IMR-90 (cell line): ENCODE measurements around the gene AKIP1. TPM values are rescaled to one million over a fixed set of nuclear protein-coding genes. Genes with fewer than 3 reads are reported as not detected.

Experiments
- ATAC-seq: fragments of 200-7000 bp; cut with Tn5 transposase; 2 replicates; pipeline ENCODE4 v1.9.1; 2020; ENCODE audit warnings: low read depth, mild to moderate bottlenecking, moderate library complexity
- BruUV-seq: library from RNA; stranded (reverse); fragments of 400-500 nt; replicated peaks from 2 replicates; lab custom pipeline; 2021; lab: Mats Ljungman, UMichigan
- CTCF ChIA-PET: fragments of 300-600 bp; formaldehyde crosslinking; extraction: SDS; loops from one replicate; lab custom pipeline; 2021; ENCODE audit warnings: antibody characterized with exemption; lab: Yijun Ruan, JAX
- POLR2A ChIA-PET: fragments of 300-600 bp; sonication (Branson Sonifier 250); formaldehyde crosslinking; loops from one replicate; lab custom pipeline; 2022; ENCODE audit warnings: antibody characterized with exemption; ENCODE audit not compliant: unreplicated experiment; lab: Charles Lee
- DNase-seq: peaks from one replicate; pipeline ENCODE4 v3.0.0; 2013
- H2AFZ ChIP-seq: replicated peaks from 2 replicates; pipeline ENCODE3; 2013; ENCODE audit warnings: low read length, mild to moderate bottlenecking; ENCODE audit not compliant: poor library complexity
- H2AK5ac ChIP-seq: 2 replicates; pipeline ENCODE4 v1.6.1; 2013; ENCODE audit warnings: low read depth, low read length, inconsistent platforms
- H2AK9ac ChIP-seq: replicated peaks from 2 replicates; pipeline ENCODE3; 2013; ENCODE audit warnings: mild to moderate bottlenecking, low read depth, low read length, moderate library complexity; ENCODE audit not compliant: poor library complexity
- H2BK120ac ChIP-seq: 2 replicates; pipeline ENCODE4 v1.6.1; 2013; ENCODE audit warnings: low read depth, low read length, inconsistent platforms
- H2BK15ac ChIP-seq: 3 replicates; pipeline ENCODE4 v1.6.1; 2013; ENCODE audit warnings: low read depth, low read length, inconsistent platforms
- H2BK20ac ChIP-seq: 2 replicates; pipeline ENCODE4 v1.6.1; 2013; ENCODE audit warnings: low read depth, mild to moderate bottlenecking, inconsistent platforms, low read length, moderate library complexity
- H2BK5ac ChIP-seq: 2 replicates; pipeline ENCODE4 v1.6.1; 2013; ENCODE audit warnings: mild to moderate bottlenecking, low read depth, low read length, inconsistent platforms; ENCODE audit not compliant: poor library complexity, severe bottlenecking
- H3K14ac ChIP-seq: replicated peaks from 2 replicates; pipeline ENCODE4 v1.6.1; 2013; ENCODE audit warnings: low read depth, low read length, inconsistent platforms
- H3K18ac ChIP-seq: 2 replicates; pipeline ENCODE4 v1.6.1; 2013; ENCODE audit warnings: low read depth, low read length, control low read depth
- H3K23ac ChIP-seq: 2 replicates; pipeline ENCODE4 v1.6.1; 2013; ENCODE audit warnings: low read depth, low read length, inconsistent platforms
- H3K27ac ChIP-seq: 2 replicates; pipeline ENCODE4 v1.5.1; 2013; ENCODE audit warnings: mild to moderate bottlenecking, control low read depth, low read length; ENCODE audit not compliant: insufficient read depth
- H3K27me3 ChIP-seq: 2 replicates; pipeline ENCODE4 v1.6.1; 2013; ENCODE audit warnings: low read length; ENCODE audit not compliant: control insufficient read depth, insufficient read depth
- H3K36me3 ChIP-seq: 2 replicates; pipeline ENCODE4 v1.6.1; 2013; ENCODE audit warnings: low read length, mixed read lengths; ENCODE audit not compliant: control insufficient read depth, insufficient read depth
- H3K4ac ChIP-seq: 2 replicates; pipeline ENCODE4 v1.6.1; 2013; ENCODE audit warnings: low read depth, low read length, inconsistent platforms
- H3K4me1 ChIP-seq: 2 replicates; pipeline ENCODE4 v1.6.1; 2013; ENCODE audit warnings: low read length, mixed read lengths; ENCODE audit not compliant: control insufficient read depth, insufficient read depth
- H3K4me2 ChIP-seq: 2 replicates; pipeline ENCODE4 v1.6.1; 2013; ENCODE audit warnings: low read depth, mild to moderate bottlenecking, control low read depth, low read length, moderate library complexity
- H3K4me3 ChIP-seq: 2 replicates; pipeline ENCODE4 v1.5.1; 2013; ENCODE audit warnings: low read depth, mild to moderate bottlenecking, control low read depth, low read length, moderate library complexity; ENCODE audit not compliant: insufficient read depth
- H3K56ac ChIP-seq: 2 replicates; pipeline ENCODE4 v1.6.1; 2013; ENCODE audit warnings: low read length, inconsistent platforms; ENCODE audit not compliant: insufficient read depth; ENCODE audit errors: extremely low read depth
- H3K79me1 ChIP-seq, 2 experiments: 2 replicates each; pipeline ENCODE4 v1.6.1; 2013; ENCODE audit warnings: low read length in 2 of 2, inconsistent platforms in 1 of 2, low read depth in 1 of 2
- H3K9ac ChIP-seq: 2 replicates; pipeline ENCODE4 v1.6.1; 2013; ENCODE audit warnings: low read depth, low read length, control low read depth
- H3K9me1 ChIP-seq: 2 replicates; pipeline ENCODE4 v1.6.1; 2013; ENCODE audit warnings: low read length, inconsistent platforms; ENCODE audit not compliant: insufficient read depth
- H3K9me3 ChIP-seq: 2 replicates; pipeline ENCODE4 v1.6.1; 2013; ENCODE audit warnings: low read length; ENCODE audit not compliant: control insufficient read depth, insufficient read depth
- H4K20me1 ChIP-seq: 2 replicates; pipeline ENCODE4 v1.6.1; 2013; ENCODE audit warnings: low read length, inconsistent platforms; ENCODE audit not compliant: insufficient read depth
- H4K5ac ChIP-seq: 2 replicates; pipeline ENCODE4 v1.6.1; 2013; ENCODE audit warnings: mild to moderate bottlenecking, low read depth, low read length, control low read depth
- H4K8ac ChIP-seq, 2 experiments: 2 replicates each; pipeline ENCODE4 v1.6.1; 2013; ENCODE audit warnings: low read depth in 2 of 2, low read length in 2 of 2, control low read depth in 1 of 2, inconsistent platforms in 1 of 2
- H4K91ac ChIP-seq: 2 replicates; pipeline ENCODE4 v1.6.1; 2013; ENCODE audit warnings: low read depth, low read length, inconsistent platforms; ENCODE audit not compliant: insufficient read depth
- CTCF ChIP-seq: conservative IDR thresholded peaks from 2 replicates; pipeline ENCODE4 v1.5.1; 2012; ENCODE audit warnings: mild to moderate bottlenecking, low read depth, low read length, improper control_type of control experiment
- ELK1 ChIP-seq: fragments of 150-350 bp; IDR thresholded peaks from 2 replicates; pipeline ENCODE4 v1.6.1; 2016; ENCODE audit warnings: low read depth, mild to moderate bottlenecking, low read length, moderate library complexity, borderline replicate concordance
- MAFK ChIP-seq: IDR thresholded peaks from 2 replicates; pipeline ENCODE4 v1.6.1; 2012; ENCODE audit warnings: low read depth, low read length, improper control_type of control experiment
- MAZ ChIP-seq: IDR thresholded peaks from 2 replicates; pipeline ENCODE4 v1.6.1; 2012; ENCODE audit warnings: low read depth, mild to moderate bottlenecking, low read length, improper control_type of control experiment, moderate library complexity, borderline replicate concordance
- MXI1 ChIP-seq: IDR thresholded peaks from 2 replicates; pipeline ENCODE4 v1.6.1; 2012; ENCODE audit warnings: low read depth, mild to moderate bottlenecking, low read length, moderate library complexity, borderline replicate concordance
- NFE2L2 ChIP-seq: fragments of 150-350 bp; IDR thresholded peaks from 2 replicates; pipeline ENCODE4 v1.6.1; 2016; ENCODE audit warnings: low read depth, mild to moderate bottlenecking, low read length
- RCOR1 ChIP-seq: IDR thresholded peaks from 2 replicates; pipeline ENCODE4 v1.6.1; 2012; ENCODE audit warnings: mild to moderate bottlenecking, low read length, improper control_type of control experiment; ENCODE audit not compliant: insufficient replicate concordance
- USF2 ChIP-seq: fragments of 150-350 bp; IDR thresholded peaks from 2 replicates; pipeline ENCODE4 v1.6.1; 2017; ENCODE audit warnings: mild to moderate bottlenecking, antibody characterized with exemption, low read length, low read depth
- WGBS, 2 experiments: methylation state at CpG; one replicate each; pipeline versions ENCODE4 v1.1.5 to v1.1.7; 2013; ENCODE audit warnings: missing lambda C conversion rate in 2 of 2; ENCODE audit not compliant: insufficient read length in 1 of 2; ENCODE audit errors: extremely low coverage in 2 of 2; 5-methylcytosine and 5-hydroxymethylcytosine counted together
- dilution Hi-C: fragments of 300-500 bp; cut with HindIII; formaldehyde crosslinking; loops from one replicate; pipeline ENCODE4 v1.14.3; 2018; ENCODE audit warnings: low sequenced_read_pairs; ENCODE audit not compliant: unreplicated experiment
- in situ Hi-C: fragments of 300-500 bp; cut with MboI; formaldehyde crosslinking; loops from 3 replicates; pipeline ENCODE4 v1.14.3; 2019; ENCODE audit warnings: low sequenced_read_pairs, inconsistent platforms, mixed read lengths
- intact Hi-C: fragments of 100-400 bp; cut with micrococcal nuclease; formaldehyde crosslinking; loops from 2 replicates; pipeline ENCODE4 v1.10.0; 2022
- polyA plus RNA-seq, 3 experiments: library from polyadenylated mRNA; depleted of rRNA; stranded (reverse); fragments of >200 nt; gene quantifications; 2 replicates each; pipeline ENCODE4 v1.2.3, GENCODE V29; 2012; ENCODE audit warnings: low replicate concordance in 1 of 3
- total RNA-seq: library from RNA; depleted of rRNA; stranded (reverse); fragments of >200 nt; gene quantifications from 2 replicates; pipeline ENCODE4 v1.2.3, GENCODE V29; 2012

The AKIP1 gene
- total and polyA plus RNA-seq, 2 of the 4 experiments (the other 2 are of a cell fraction), result 33.9 to 36.0 TPM

GRCh38 chr11:8933931-8934330 is 22.9 kb downstream of the AKIP1 start:
- no peak overlapping the region for H3K27ac ChIP-seq
- H2BK15ac ChIP-seq, result no peak overlapping the region
- H3K4me3 ChIP-seq, result no peak overlapping the region
- 0 out of 2 replicates have a peak overlapping the region, but pooled peaks have one; percentile 0 for H3K14ac ChIP-seq
- H3K4me1 ChIP-seq, result peaks cover 8% of the 10 kb centered on the region
- no peaks in the 10 kb centered on the region for H4K20me1 ChIP-seq
- H2AK5ac ChIP-seq, result peak overlapping the region; percentile 88
- dilution Hi-C loops, result no loop called here
- H3K9me3 ChIP-seq, result no peaks in the 10 kb centered on the region
- no peak overlapping the region for H4K5ac ChIP-seq
- in situ Hi-C loops, result no loop called here
- no peak overlapping the region for H3K18ac ChIP-seq
- no peak overlapping the region for H4K8ac ChIP-seq
- peak overlapping the region; percentile 40; the same call in 1 of the 2 replicates for H3K4ac ChIP-seq
- no peak overlapping the region for H3K4me2 ChIP-seq
- no peak overlapping the region for H4K91ac ChIP-seq
- no peak overlapping the region for H3K9ac ChIP-seq
- WGBS, 2 experiments, result 100% methylated on average over 4 of the region's 6 CpGs; no CpG with 5 or more reads in 1 of the 2 experiments
- H2BK20ac ChIP-seq, result peak overlapping the region; percentile 39; the same call in 1 of the 2 replicates
- peak overlapping the region; percentile 15 for H2AK9ac ChIP-seq
- no peak overlapping the region for H3K23ac ChIP-seq
- ChIA-PET CTCF (interaction anchor here (0.6 to 1.2 kb wide), 3 partner anchors 9 to 26 kb away, joined by 3 to 5 read pairs (median 4); partner anchors contain the start of gene ASCL3), POLR2A (interaction anchor here (0.6 kb wide), 1 partner anchor 23 kb away, joined by 5 read pairs; the partner anchor contains the start of gene AKIP1)
- intact Hi-C loops, result loop anchor here (2.0 kb wide), 1 partner anchor 17 kb away; no protein-coding TSS in a partner anchor
- H3K79me1 ChIP-seq, result no peaks in the 10 kb centered on the region
- no TSS peak for BruUV-seq
- H2BK120ac ChIP-seq, result peak overlapping the region; percentile 2; the same call in 1 of the 2 replicates
- H2AFZ ChIP-seq, result peak overlapping the region; percentile 49
- no peak for TF ChIP-seq RCOR1
- no peak for TF ChIP-seq USF2
- TF ChIP-seq ELK1, result no peak
- TF ChIP-seq CTCF, result 0 out of 2 replicates have a peak, but pooled peaks have one; percentile 15
- no peak for TF ChIP-seq MXI1
- no peak for TF ChIP-seq MAZ
- no peak for TF ChIP-seq NFE2L2
- no peak for TF ChIP-seq MAFK
- no peak overlapping the region for H2BK5ac ChIP-seq
- no peaks in the 10 kb centered on the region for H3K27me3 ChIP-seq
- H3K56ac ChIP-seq, result no peak overlapping the region
- H3K36me3 ChIP-seq, result no peaks in the 10 kb centered on the region
- peaks cover 18% of the 10 kb centered on the region; the same call in 1 of the 2 replicates for H3K9me1 ChIP-seq
- no peak for ATAC-seq
- DNase-seq, result no peak
